ENCODE measurements around the gene KCNK5.

DNA sequence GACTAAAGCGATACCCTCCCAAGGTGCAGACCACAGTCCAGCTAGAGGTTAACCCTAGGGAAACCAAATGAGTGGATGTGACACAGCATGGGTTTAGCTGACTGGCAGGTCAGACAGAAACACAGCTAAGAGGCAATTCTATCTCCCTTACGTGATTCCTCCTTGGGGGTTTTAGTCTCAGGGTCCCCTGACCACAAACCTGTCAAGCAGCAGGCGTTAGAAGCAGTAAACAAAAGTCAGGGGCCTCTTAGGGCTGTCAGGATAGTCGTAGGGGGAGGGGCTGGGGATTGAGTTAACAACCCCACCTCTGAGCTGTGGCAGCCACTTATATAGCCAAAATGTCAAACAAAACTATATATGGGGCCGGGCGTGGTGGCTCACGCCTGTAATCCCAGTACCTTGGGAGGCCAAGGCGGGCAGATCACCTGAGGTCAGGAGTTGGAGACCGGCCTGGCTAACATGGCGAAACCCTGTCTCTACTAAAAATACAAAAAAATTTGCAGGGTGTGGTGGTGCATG lies 13.6 kb downstream of the KCNK5 start:
- TF ChIP-seq, protein P1, sequence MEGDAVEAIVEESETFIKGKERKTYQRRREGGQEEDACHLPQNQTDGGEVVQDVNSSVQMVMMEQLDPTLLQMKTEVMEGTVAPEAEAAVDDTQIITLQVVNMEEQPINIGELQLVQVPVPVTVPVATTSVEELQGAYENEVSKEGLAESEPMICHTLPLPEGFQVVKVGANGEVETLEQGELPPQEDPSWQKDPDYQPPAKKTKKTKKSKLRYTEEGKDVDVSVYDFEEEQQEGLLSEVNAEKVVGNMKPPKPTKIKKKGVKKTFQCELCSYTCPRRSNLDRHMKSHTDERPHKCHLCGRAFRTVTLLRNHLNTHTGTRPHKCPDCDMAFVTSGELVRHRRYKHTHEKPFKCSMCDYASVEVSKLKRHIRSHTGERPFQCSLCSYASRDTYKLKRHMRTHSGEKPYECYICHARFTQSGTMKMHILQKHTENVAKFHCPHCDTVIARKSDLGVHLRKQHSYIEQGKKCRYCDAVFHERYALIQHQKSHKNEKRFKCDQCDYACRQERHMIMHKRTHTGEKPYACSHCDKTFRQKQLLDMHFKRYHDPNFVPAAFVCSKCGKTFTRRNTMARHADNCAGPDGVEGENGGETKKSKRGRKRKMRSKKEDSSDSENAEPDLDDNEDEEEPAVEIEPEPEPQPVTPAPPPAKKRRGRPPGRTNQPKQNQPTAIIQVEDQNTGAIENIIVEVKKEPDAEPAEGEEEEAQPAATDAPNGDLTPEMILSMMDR (IDR thresholded peaks at IDR 0.05), result no peak
- TF ChIP-seq POLR2A (IDR thresholded peaks at IDR 0.05), result no peak
